Measurements from ENCODE around the gene ARID1A. TPM values are rescaled to one million over a fixed set of nuclear protein-coding genes. Genes with fewer than 3 reads are reported as not detected.
A peak's percentile ranks its signal among the peaks of the same experiment; 100 is the strongest.

The ARID1A gene
- total RNA-seq, 1 donor from 2014 or later, result 43.1 TPM

DNA sequence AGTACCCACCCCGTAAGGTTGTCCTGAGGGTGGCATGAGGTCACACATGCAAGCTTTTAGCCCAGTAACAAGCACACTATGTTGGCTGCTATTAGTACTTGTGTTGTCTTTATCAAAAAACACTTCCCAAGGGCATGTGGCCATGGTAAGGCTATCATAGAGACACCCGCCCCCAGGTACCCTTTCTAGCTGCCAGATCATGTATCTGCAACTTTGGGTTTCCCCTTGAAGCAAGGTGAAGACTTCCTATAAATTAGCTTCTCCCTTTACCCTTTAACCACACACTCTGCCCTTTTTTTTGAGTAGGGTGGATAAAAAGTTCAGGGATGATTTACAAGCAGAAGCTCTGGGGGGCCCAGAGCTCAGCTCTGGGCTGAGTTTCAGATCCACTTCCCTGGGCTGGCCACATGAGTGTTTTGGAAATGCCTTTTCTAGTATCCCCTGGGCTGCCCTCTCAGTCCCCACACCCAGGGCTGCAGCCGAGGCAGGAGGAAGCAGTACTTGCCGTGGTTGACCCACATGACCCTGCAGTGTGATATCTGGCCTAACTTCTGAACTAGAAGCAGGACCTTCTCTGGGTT lies 132.7 kb downstream of the ARID1A start:
- Histone ChIP-seq H3K9ac (no peak overlapping the region), H3K79me2 (ENCODE audit: low read depth) (peaks cover 51% of the 10 kb centered on the region), H2AFZ (replicated peaks) (no peak overlapping the region), H3K4me1 (peaks cover 30% of the 10 kb centered on the region), H3K4me2 (peak overlapping the region; percentile 99), H3K36me3 (no peaks in the 10 kb centered on the region), H3K27me3 (no peaks in the 10 kb centered on the region), H3F3A (ENCODE audit: low read depth) (peaks cover 21% of the 10 kb centered on the region), H3K27ac (no peak overlapping the region), H3K9me3 (ENCODE audit: low read depth) (no peaks in the 10 kb centered on the region), H3K4me3 (no peak overlapping the region), H4K20me1 (ENCODE audit: low read depth) (peaks cover 61% of the 10 kb centered on the region)
- Mint-ChIP-seq H3K9me3 (no peaks in the 10 kb centered on the region), H3K4me1 (peaks cover 30% of the 10 kb centered on the region), H3K36me3 (peaks cover 13% of the 10 kb centered on the region), H3K27ac (no peak overlapping the region), H3K27me3 (ENCODE audit: insufficient read depth, low read depth) (peaks cover 14% of the 10 kb centered on the region), H3K4me3 (peak overlapping the region; percentile 92)
- TF ChIP-seq EZH2phosphoT487 (IDR thresholded peaks at IDR 0.05), result no peak
- no peak for TF ChIP-seq EZH2 (IDR thresholded peaks at IDR 0.05)
- TF ChIP-seq, protein P1, sequence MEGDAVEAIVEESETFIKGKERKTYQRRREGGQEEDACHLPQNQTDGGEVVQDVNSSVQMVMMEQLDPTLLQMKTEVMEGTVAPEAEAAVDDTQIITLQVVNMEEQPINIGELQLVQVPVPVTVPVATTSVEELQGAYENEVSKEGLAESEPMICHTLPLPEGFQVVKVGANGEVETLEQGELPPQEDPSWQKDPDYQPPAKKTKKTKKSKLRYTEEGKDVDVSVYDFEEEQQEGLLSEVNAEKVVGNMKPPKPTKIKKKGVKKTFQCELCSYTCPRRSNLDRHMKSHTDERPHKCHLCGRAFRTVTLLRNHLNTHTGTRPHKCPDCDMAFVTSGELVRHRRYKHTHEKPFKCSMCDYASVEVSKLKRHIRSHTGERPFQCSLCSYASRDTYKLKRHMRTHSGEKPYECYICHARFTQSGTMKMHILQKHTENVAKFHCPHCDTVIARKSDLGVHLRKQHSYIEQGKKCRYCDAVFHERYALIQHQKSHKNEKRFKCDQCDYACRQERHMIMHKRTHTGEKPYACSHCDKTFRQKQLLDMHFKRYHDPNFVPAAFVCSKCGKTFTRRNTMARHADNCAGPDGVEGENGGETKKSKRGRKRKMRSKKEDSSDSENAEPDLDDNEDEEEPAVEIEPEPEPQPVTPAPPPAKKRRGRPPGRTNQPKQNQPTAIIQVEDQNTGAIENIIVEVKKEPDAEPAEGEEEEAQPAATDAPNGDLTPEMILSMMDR (IDR thresholded peaks at IDR 0.05), result no peak
- DNase-seq (ENCODE audit: low spot score), result no peak

DNA sequence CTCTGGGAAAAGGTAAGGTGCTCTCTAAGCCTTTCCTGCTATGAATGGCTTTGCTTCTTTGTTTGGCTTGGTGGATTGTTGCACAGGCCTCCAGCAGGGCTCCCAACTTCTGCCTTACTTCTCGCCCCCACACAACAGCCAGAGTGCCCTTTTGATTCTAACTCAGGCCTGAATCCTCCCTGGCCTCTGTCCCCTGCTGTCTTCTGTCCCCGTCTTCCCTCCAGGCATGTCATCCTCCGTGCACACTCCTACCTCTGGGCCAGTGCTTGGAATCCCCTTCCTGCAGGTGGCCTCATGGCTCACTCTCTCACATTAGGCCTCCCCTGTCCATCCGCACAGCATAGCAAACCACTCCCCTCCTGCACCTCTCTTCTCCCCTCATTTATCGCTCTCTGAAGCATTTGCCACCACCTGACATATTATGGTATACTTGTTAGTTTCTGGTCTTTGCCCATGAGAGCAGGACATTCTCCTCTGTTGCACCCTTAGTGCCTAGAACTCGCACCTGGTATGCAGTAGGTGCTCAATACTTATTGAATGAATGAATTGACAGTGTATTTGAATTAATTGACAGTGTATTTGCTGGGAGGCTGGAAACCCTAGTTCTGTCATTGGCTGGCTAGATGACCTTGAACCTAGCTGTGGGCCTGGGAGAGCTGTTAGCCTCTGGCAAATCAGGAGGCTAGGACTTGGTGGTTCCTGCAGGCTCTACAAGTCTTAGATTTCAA lies 133.5 kb downstream of the ARID1A start:
- H3K27me3 ChIP-seq, result no peaks in the 10 kb centered on the region
- no peak overlapping the region for H2AFZ ChIP-seq (replicated peaks)
- H3K4me2 ChIP-seq, result peak overlapping the region; percentile 99
- H3K36me3 ChIP-seq, result no peaks in the 10 kb centered on the region
- H3K9ac ChIP-seq, result no peak overlapping the region
- Mint-ChIP-seq H3K27ac (no peak overlapping the region), H3K9me3 (no peaks in the 10 kb centered on the region), H3K27me3 (ENCODE audit: insufficient read depth, low read depth) (peaks cover 14% of the 10 kb centered on the region), H3K36me3 (peaks cover 17% of the 10 kb centered on the region), H3K4me3 (peak overlapping the region; percentile 30), H3K4me1 (peaks cover 36% of the 10 kb centered on the region)
- H3K27ac ChIP-seq, result no peak overlapping the region
- H3F3A ChIP-seq (ENCODE audit: low read depth), result peaks cover 29% of the 10 kb centered on the region
- DNase-seq (ENCODE audit: low spot score), result peak; percentile 33
- H4K20me1 ChIP-seq (ENCODE audit: low read depth), result peaks cover 61% of the 10 kb centered on the region
- H3K9me3 ChIP-seq (ENCODE audit: low read depth), result no peaks in the 10 kb centered on the region
- no peak overlapping the region for H3K4me3 ChIP-seq
- peaks cover 30% of the 10 kb centered on the region for H3K4me1 ChIP-seq
- TF ChIP-seq EZH2phosphoT487 (IDR thresholded peaks at IDR 0.05) (no peak), EZH2 (IDR thresholded peaks at IDR 0.05) (no peak)
- TF ChIP-seq, protein P1 (IDR thresholded peaks at IDR 0.05), result no peak
- peaks cover 51% of the 10 kb centered on the region for H3K79me2 ChIP-seq (ENCODE audit: low read depth)

- no peak overlapping the region for H3K4me3 Mint-ChIP-seq
Observed at GRCh38 chr1:26831059-26831458, 135.2 kb downstream of the ARID1A start.

More at GRCh38 chr1:26831059-26831458, 135.2 kb downstream of the ARID1A start:
- Mint-ChIP-seq H3K4me1 (peaks cover 39% of the 10 kb centered on the region), H3K36me3 (peaks cover 24% of the 10 kb centered on the region), H3K27me3 (ENCODE audit: insufficient read depth, low read depth) (peaks cover 10% of the 10 kb centered on the region), H3K9me3 (no peaks in the 10 kb centered on the region), H3K27ac (no peak overlapping the region)
- Histone ChIP-seq H3F3A (ENCODE audit: low read depth) (peaks cover 26% of the 10 kb centered on the region), H3K27ac (no peak overlapping the region), H3K27me3 (no peaks in the 10 kb centered on the region), H2AFZ (replicated peaks) (no peak overlapping the region), H3K9me3 (ENCODE audit: low read depth) (no peaks in the 10 kb centered on the region), H3K79me2 (ENCODE audit: low read depth) (peaks cover 51% of the 10 kb centered on the region), H3K4me3 (no peak overlapping the region), H3K9ac (no peak overlapping the region), H3K36me3 (no peaks in the 10 kb centered on the region), H4K20me1 (ENCODE audit: low read depth) (peaks cover 61% of the 10 kb centered on the region), H3K4me2 (no peak overlapping the region), H3K4me1 (peaks cover 25% of the 10 kb centered on the region)
- no peak for DNase-seq (ENCODE audit: low spot score)
- TF ChIP-seq, protein P1 (IDR thresholded peaks at IDR 0.05), result no peak
- no peak for TF ChIP-seq EZH2phosphoT487 (IDR thresholded peaks at IDR 0.05)

Small RNAs within 50 kb of the gene (small RNA-seq; reads per million reads assigned to genes)
- gene AL627082.1 (not detected), gene RN7SL165P (not detected)

Other genes with a start within 250 kb of the ARID1A start
- 831 and 964 TPM in 2 replicates for gene HMGN2, start 223.6 kb upstream of the ARID1A start, total RNA-seq (ENCODE audit: low replicate concordance)
- gene RPS6KA1, start 166.3 kb upstream of the ARID1A start, total RNA-seq (ENCODE audit: low replicate concordance), result 18.7 and 43.9 TPM in 2 replicates
- 19.4 and 19.7 TPM in 2 replicates for gene PIGV, start 91.9 kb downstream of the ARID1A start, total RNA-seq (ENCODE audit: low replicate concordance)
- gene ZDHHC18, start 130.7 kb downstream of the ARID1A start, total RNA-seq (ENCODE audit: low replicate concordance), result 30.4 and 52.2 TPM in 2 replicates
- 0.21 and 0.99 TPM in 2 replicates for gene SFN, start 167.1 kb downstream of the ARID1A start, total RNA-seq (ENCODE audit: low replicate concordance)
- gene GPN2, start 194.3 kb downstream of the ARID1A start, total RNA-seq (ENCODE audit: low replicate concordance), result 6.8 and 10.9 TPM in 2 replicates
- gene GPATCH3, start 204.5 kb downstream of the ARID1A start, total RNA-seq (ENCODE audit: low replicate concordance), result 6.1 and 9.6 TPM in 2 replicates
- gene NR0B2, start 218.0 kb downstream of the ARID1A start, total RNA-seq (ENCODE audit: low replicate concordance), result not detected in 2 replicates
- 28.6 and 49.6 TPM in 2 replicates for gene NUDC, start 225.7 kb downstream of the ARID1A start, total RNA-seq (ENCODE audit: low replicate concordance)

Data from neural progenitor cell (in vitro differentiated cells).